ENCODE results near the gene PNLDC1. TPM values are rescaled to one million over a fixed set of nuclear protein-coding genes. Genes with fewer than 3 reads are reported as not detected.
"Not testable (repeated sequence)": the region's sequence is repeated elsewhere in the genome, so short reads cannot be mapped to it uniquely, and the experiment has no call there.

PNLDC1 gene
- total RNA-seq, 1 donor from 2014 or later = 0.32 TPM

GRCh38 chr6:159777240-159777904 is 22.7 kb upstream of the PNLDC1 start:
- intact Hi-C loops (cut with DNase I) = no loop called here
- DNase-seq (ENCODE audit: missing footprints) (no peak), ATAC-seq (no peak)

GRCh38 chr6:159778131-159778530 is 21.9 kb upstream of the PNLDC1 start:
- no peak for DNase-seq (ENCODE audit: missing footprints)
- no peak for ATAC-seq
- intact Hi-C loops (cut with DNase I) = no loop called here

GRCh38 chr6:159778542-159779103 is 21.5 kb upstream of the PNLDC1 start:
- ATAC-seq (no peak), DNase-seq (ENCODE audit: missing footprints) (no peak)
- intact Hi-C loops (cut with DNase I) = no loop called here

GRCh38 chr6:159788276-159788675 is 11.8 kb upstream of the PNLDC1 start:
- no peak for ATAC-seq
- peak; percentile 57 for DNase-seq (ENCODE audit: missing footprints)
- intact Hi-C loops (cut with DNase I) = loop anchor here (2.0 kb wide), 1 partner anchor 59 kb away; no protein-coding TSS in a partner anchor

GRCh38 chr6:159788753-159789376 is 11.2 kb upstream of the PNLDC1 start:
- ATAC-seq = no peak
- DNase-seq (ENCODE audit: missing footprints) = peak; percentile 73
- intact Hi-C loops (cut with DNase I) = loop anchor here (1.0 to 2.0 kb wide), 2 partner anchors 28 to 60 kb away; no protein-coding TSS in a partner anchor

- intact Hi-C loops (cut with DNase I) = loop anchor here (1.0 to 2.0 kb wide), 3 partner anchors 28 to 95 kb away; no protein-coding TSS in a partner anchor
- ATAC-seq (peak; percentile 95), DNase-seq (ENCODE audit: missing footprints) (peak; percentile 100)
Observed at GRCh38 chr6:159789377-159790148, 10.5 kb upstream of the PNLDC1 start, which contains the start of gene TCP1. Gene TCP1, minus strand, starts transcription at chr6:159789602. Its CDS starts 134 bp downstream, at chr6:159789468.

GRCh38 chr6:159790149-159790955 is 9.7 kb upstream of the PNLDC1 start, which contains the start of gene MRPL18:
Gene MRPL18, plus strand, starts transcription at chr6:159790467. Its CDS starts 121 bp downstream, at chr6:159790588.
- intact Hi-C loops (cut with DNase I) = loop anchor here (1.0 kb wide), 1 partner anchor 96 kb away; no protein-coding TSS in a partner anchor
- peak; percentile 96 for DNase-seq (ENCODE audit: missing footprints)
- peak; percentile 94 for ATAC-seq

GRCh38 chr6:159790956-159791598 is 9.0 kb upstream of the PNLDC1 start:
- ATAC-seq = no peak
- intact Hi-C loops (cut with DNase I) = loop anchor here (1.0 kb wide), 1 partner anchor 97 kb away; no protein-coding TSS in a partner anchor
- no peak for DNase-seq (ENCODE audit: missing footprints)

GRCh38 chr6:159794976-159795375 is 5.1 kb upstream of the PNLDC1 start:
- DNase-seq (ENCODE audit: missing footprints); ATAC-seq; intact Hi-C loops (cut with DNase I): not testable (repeated sequence)

- ATAC-seq = no peak
- intact Hi-C loops (cut with DNase I) = no loop called here
Observed at GRCh38 chr6:159797554-159797953, 2.5 kb upstream of the PNLDC1 start.

GRCh38 chr6:159801935-159802334 is 1.9 kb downstream of the PNLDC1 start:
- no peak for DNase-seq (ENCODE audit: missing footprints)
- intact Hi-C loops (cut with DNase I) = no loop called here
- ATAC-seq = no peak

More at GRCh38 chr6:159797554-159797953, 2.5 kb upstream of the PNLDC1 start:
- DNase-seq (ENCODE audit: missing footprints) = no peak

- DNase-seq (ENCODE audit: missing footprints) (no peak), ATAC-seq (no peak)
- intact Hi-C loops (cut with DNase I) = no loop called here
Observed at GRCh38 chr6:159804504-159804903, 4.4 kb downstream of the PNLDC1 start.

GRCh38 chr6:159805440-159806020 is 5.5 kb downstream of the PNLDC1 start:
- no peak for ATAC-seq
- no peak for DNase-seq (ENCODE audit: missing footprints)
- intact Hi-C loops (cut with DNase I) = no loop called here

GRCh38 chr6:159806021-159806458 is 6.0 kb downstream of the PNLDC1 start:
- no peak for ATAC-seq
- no peak for DNase-seq (ENCODE audit: missing footprints)
- intact Hi-C loops (cut with DNase I) = no loop called here

- intact Hi-C loops (cut with DNase I) = no loop called here
- no peak for ATAC-seq
- DNase-seq (ENCODE audit: missing footprints) = no peak
Observed at GRCh38 chr6:159807150-159807858, 7.2 kb downstream of the PNLDC1 start.

GRCh38 chr6:159808647-159809046 is 8.6 kb downstream of the PNLDC1 start:
- no peak for ATAC-seq

GRCh38 chr6:159809149-159809548 is 9.1 kb downstream of the PNLDC1 start:
- ATAC-seq (no peak), DNase-seq (ENCODE audit: missing footprints) (no peak)
- intact Hi-C loops (cut with DNase I) = no loop called here

More at GRCh38 chr6:159808647-159809046, 8.6 kb downstream of the PNLDC1 start:
- DNase-seq (ENCODE audit: missing footprints) = no peak
- intact Hi-C loops (cut with DNase I) = no loop called here

Measured in Right ventricle myocardium inferior (tissue), 1 donor.